H1 (cell line): ENCODE measurements around the gene BCL2L14. TPM values are rescaled to one million over a fixed set of nuclear protein-coding genes. Genes with fewer than 3 reads are reported as not detected.

Source experiments
- CTCF ChIA-PET: fragments of 300-600 bp; sonication (Branson Sonifier 250); formaldehyde crosslinking; loops from one replicate; lab custom pipeline; 2021; ENCODE audit not compliant: partially characterized antibody; lab: Charles Lee
- POLR2A ChIA-PET: fragments of 300-600 bp; sonication (Branson Sonifier 250); formaldehyde crosslinking; loops from one replicate; lab custom pipeline; 2021; ENCODE audit warnings: inconsistent platforms; ENCODE audit not compliant: partially characterized antibody; lab: Charles Lee
- DNase-seq, 2 experiments: peaks; one replicate each; pipeline versions ENCODE4 v3.0.0 to v3.0.0-alpha.2; 2010 to 2022; ENCODE audit warnings: low spot score in 2 of 2, low read depth in 1 of 2, mixed read lengths in 1 of 2
- FAIRE-seq: peaks from 2 replicates; lab custom pipeline; 2011; peaks lifted over from hg19 to GRCh38; lab: Jason Lieb, UNC
- H2AFZ ChIP-seq: 2 replicates; pipeline ENCODE4 v1.8.1; 2012; ENCODE audit warnings: low read length, inconsistent platforms
- H2AK5ac ChIP-seq: 2 replicates; pipeline ENCODE4 v1.6.1; 2013; ENCODE audit warnings: low read depth, low read length
- H2BK120ac ChIP-seq: replicated peaks from 2 replicates; pipeline ENCODE3; 2013; ENCODE audit warnings: low read depth, low read length, inconsistent platforms
- H2BK12ac ChIP-seq: 2 replicates; pipeline ENCODE4 v1.6.1; 2013; ENCODE audit warnings: low read depth, low read length
- H2BK15ac ChIP-seq: 2 replicates; pipeline ENCODE4 v1.6.1; 2013; ENCODE audit warnings: low read length
- H2BK20ac ChIP-seq: 2 replicates; pipeline ENCODE4 v1.6.1; 2013; ENCODE audit warnings: low read length
- H2BK5ac ChIP-seq: 2 replicates; pipeline ENCODE4 v1.6.1; 2013; ENCODE audit warnings: low read depth, low read length
- H3K14ac ChIP-seq: 2 replicates; pipeline ENCODE4 v1.6.1; 2013; ENCODE audit warnings: inconsistent platforms; ENCODE audit not compliant: insufficient read length
- H3K18ac ChIP-seq: 2 replicates; pipeline ENCODE4 v1.6.1; 2013; ENCODE audit warnings: low read length; ENCODE audit errors: extremely low read depth
- H3K23ac ChIP-seq: 2 replicates; pipeline ENCODE4 v1.6.1; 2013; ENCODE audit warnings: inconsistent platforms; ENCODE audit not compliant: insufficient read length
- H3K23me2 ChIP-seq: 2 replicates; pipeline ENCODE4 v1.6.1; 2013; ENCODE audit warnings: low read depth, low read length
- H3K27ac ChIP-seq: 2 replicates; pipeline ENCODE4 v1.6.1; 2011; ENCODE audit warnings: low read depth, low read length, inconsistent platforms
- H3K27me3 ChIP-seq, 4 experiments: replicated peaks in 1 of 4; 1 replicate in 1 of 4; 2 replicates in 3 of 4; pipeline versions ENCODE4 v1.6.1 to v1.8.1; 2011 to 2013; ENCODE audit warnings: low read length in 3 of 4, mild to moderate bottlenecking in 3 of 4, inconsistent platforms in 2 of 4, mixed read lengths in 2 of 4, moderate library complexity in 1 of 4; ENCODE audit not compliant: control insufficient read depth in 3 of 4, insufficient read depth in 3 of 4; ENCODE audit errors: extremely low read depth in 1 of 4
- H3K36me3 ChIP-seq, 4 experiments: 2 replicates each; pipeline versions ENCODE4 v1.6.1 to v1.8.1; 2011 to 2013; ENCODE audit warnings: mild to moderate bottlenecking in 4 of 4, low read length in 3 of 4, moderate library complexity in 2 of 4, control low read depth in 1 of 4, inconsistent platforms in 1 of 4; ENCODE audit not compliant: insufficient read depth in 4 of 4, control insufficient read depth in 2 of 4
- H3K4ac ChIP-seq: replicated peaks from 2 replicates; pipeline ENCODE3; 2013; ENCODE audit warnings: low read length, low read depth, mixed read lengths, inconsistent platforms; ENCODE audit not compliant: insufficient read length
- H3K4me1 ChIP-seq, 4 experiments: replicated peaks in 1 of 4; 1 replicate in 1 of 4; 2 replicates in 3 of 4; pipeline versions ENCODE4 v1.6.1 to v1.8.1; 2011 to 2013; ENCODE audit warnings: low read length in 3 of 4, inconsistent platforms in 2 of 4, mixed read lengths in 1 of 4; ENCODE audit not compliant: insufficient read depth in 4 of 4, control insufficient read depth in 3 of 4
- H3K4me2 ChIP-seq, 2 experiments: 2 replicates each; pipeline versions ENCODE4 v1.6.1 to v1.8.1; 2011 to 2013; ENCODE audit warnings: low read depth in 2 of 2, low read length in 2 of 2, control low read depth in 1 of 2, inconsistent platforms in 1 of 2, mild to moderate bottlenecking in 1 of 2; ENCODE audit not compliant: insufficient read depth in 1 of 2
- H3K4me3 ChIP-seq, 4 experiments: fragments of 200-600, 300-600 bp in 1 of 4; sonication (generic), shearing (Covaris generic), sonication (Bioruptor Twin) in 1 of 4; 2 replicates each; pipeline versions ENCODE4 v1.5.1 to v1.8.1; 2011 to 2016; ENCODE audit warnings: low read length in 4 of 4, low read depth in 3 of 4, control low read depth in 2 of 4, inconsistent platforms in 2 of 4, mild to moderate bottlenecking in 2 of 4, mixed read lengths in 1 of 4, moderate library complexity in 1 of 4; ENCODE audit not compliant: insufficient read depth in 2 of 4; ENCODE audit errors: extremely low read depth in 1 of 4
- H3K56ac ChIP-seq: replicated peaks from 2 replicates; pipeline ENCODE3; 2013; ENCODE audit warnings: low read depth, mild to moderate bottlenecking, mixed read lengths, low read length, inconsistent platforms; ENCODE audit not compliant: insufficient read length
- H3K79me1 ChIP-seq: 2 replicates; pipeline ENCODE4 v1.6.1; 2013; ENCODE audit warnings: low read depth, low read length, control low read depth
- H3K79me2 ChIP-seq, 2 experiments: 2 replicates each; pipeline versions ENCODE4 v1.6.1 to v1.8.1; 2012 to 2013; ENCODE audit warnings: low read length in 2 of 2, mild to moderate bottlenecking in 2 of 2, inconsistent platforms in 1 of 2; ENCODE audit not compliant: insufficient read depth in 2 of 2, control insufficient read depth in 1 of 2
- H3K9ac ChIP-seq, 4 experiments: replicated peaks in 1 of 4; 1 replicate in 1 of 4; 2 replicates in 3 of 4; pipeline versions ENCODE4 v1.6.1 to v1.8.1; 2011 to 2013; ENCODE audit warnings: low read depth in 3 of 4, low read length in 3 of 4, control low read depth in 2 of 4, mild to moderate bottlenecking in 2 of 4, moderate library complexity in 2 of 4, inconsistent platforms in 1 of 4; ENCODE audit errors: extremely low read depth in 1 of 4
- H3K9me3 ChIP-seq, 2 experiments: 2 replicates each; pipeline versions ENCODE4 v1.6.1 to v1.8.1; 2012 to 2013; ENCODE audit warnings: mild to moderate bottlenecking in 2 of 2, moderate library complexity in 2 of 2, control low read depth in 1 of 2, inconsistent platforms in 1 of 2, low read depth in 1 of 2, low read length in 1 of 2, mixed read lengths in 1 of 2; ENCODE audit not compliant: insufficient read depth in 2 of 2
- H4K20me1 ChIP-seq, 2 experiments: replicated peaks in 1 of 2; 2 replicates each; pipeline versions ENCODE3 to v1.8.1; 2011 to 2013; ENCODE audit warnings: inconsistent platforms in 2 of 2, low read length in 2 of 2, mild to moderate bottlenecking in 1 of 2; ENCODE audit not compliant: insufficient read depth in 2 of 2, control insufficient read depth in 1 of 2
- H4K5ac ChIP-seq: 2 replicates; pipeline ENCODE4 v1.6.1; 2013; ENCODE audit warnings: low read length, low read depth, mixed read lengths, inconsistent platforms; ENCODE audit not compliant: insufficient read length
- H4K8ac ChIP-seq: 2 replicates; pipeline ENCODE4 v1.8.0; 2013; ENCODE audit warnings: mild to moderate bottlenecking, moderate library complexity, low read length, inconsistent platforms; ENCODE audit not compliant: insufficient read depth; ENCODE audit errors: extremely low read depth
- H4K91ac ChIP-seq: replicated peaks from 2 replicates; pipeline ENCODE3; 2013; ENCODE audit warnings: low read length, mixed read lengths, inconsistent platforms; ENCODE audit not compliant: insufficient read length
- ATF2 ChIP-seq: IDR thresholded peaks from 2 replicates; pipeline ENCODE4 v1.6.1; 2012; ENCODE audit warnings: low read length, inconsistent platforms
- CHD2 ChIP-seq: IDR thresholded peaks from 2 replicates; pipeline ENCODE4 v1.6.1; 2012; ENCODE audit warnings: low read length, improper control_type of control experiment
- EZH2 ChIP-seq: fragments of 200-600 bp; sonication (generic); IDR thresholded peaks from 2 replicates; pipeline ENCODE4 v1.7.1; 2012; ENCODE audit warnings: low read depth, mild to moderate bottlenecking, moderate library complexity, low read length, inconsistent platforms; ENCODE audit not compliant: severe bottlenecking
- HDAC6 ChIP-seq: IDR thresholded peaks from one replicate; pipeline ENCODE4 v1.7.1; 2012; ENCODE audit warnings: low read depth, mild to moderate bottlenecking, inconsistent platforms, low read length, moderate library complexity
- KDM4A ChIP-seq: IDR thresholded peaks from one replicate; pipeline ENCODE4 v1.7.1; 2012; ENCODE audit warnings: low read depth, mild to moderate bottlenecking, moderate library complexity, low read length, inconsistent platforms; ENCODE audit not compliant: severe bottlenecking
- MAX ChIP-seq: IDR thresholded peaks from 2 replicates; pipeline ENCODE4 v1.6.1; 2012; ENCODE audit warnings: inconsistent platforms
- RNF2 ChIP-seq: fragments of 200-900, 300-1000 bp; sonication (generic); IDR thresholded peaks from 2 replicates; pipeline ENCODE4 v1.7.1; 2016; ENCODE audit warnings: borderline replicate concordance, low read depth, mild to moderate bottlenecking, antibody characterized with exemption, low read length; ENCODE audit not compliant: poor library complexity, severe bottlenecking; ENCODE audit errors: missing control alignments
- SIRT6 ChIP-seq: IDR thresholded peaks from one replicate; pipeline ENCODE4 v1.7.1; 2012; ENCODE audit warnings: low read length, inconsistent platforms
- SP2 ChIP-seq: IDR thresholded peaks from 2 replicates; pipeline ENCODE4 v1.6.1; 2012; ENCODE audit warnings: mild to moderate bottlenecking, low read length, inconsistent platforms
- SRF ChIP-seq: IDR thresholded peaks from 2 replicates; pipeline ENCODE4 v1.6.1; 2011; ENCODE audit warnings: mild to moderate bottlenecking, low read depth, low read length, moderate library complexity
- SUZ12 ChIP-seq: fragments of 200-600 bp; sonication (generic); IDR thresholded peaks from 2 replicates; pipeline ENCODE4 v1.6.1; 2012; ENCODE audit warnings: mild to moderate bottlenecking, inconsistent platforms, low read length, moderate library complexity, mixed read lengths
- WGBS, 2 experiments: shearing (Covaris generic) in 1 of 2; methylation state at CpG; one replicate each; pipeline versions ENCODE4 v1.1.6 to v1.1.7; 2013 to 2015; ENCODE audit warnings: low lambda C conversion rate in 2 of 2, mixed read lengths in 2 of 2, inconsistent platforms in 1 of 2, low coverage in 1 of 2, missing lambda C conversion rate in 1 of 2; ENCODE audit not compliant: insufficient replicate concordance in 2 of 2, insufficient coverage in 1 of 2, insufficient read length in 1 of 2; ENCODE audit errors: extremely low coverage in 1 of 2, missing lambda C conversion rate in 1 of 2; 5-methylcytosine and 5-hydroxymethylcytosine counted together
- polyA plus RNA-seq, 7 experiments: library from polyadenylated mRNA; depleted of rRNA in 3 of 7; stranded (reverse) in 5 of 7; unstranded in 2 of 7; fragments of >200 nt in 5 of 7; fragments of 200-250 nt in 2 of 7; gene quantifications; 1 replicate in 5 of 7; 2 replicates in 1 of 7; 4 replicates in 1 of 7; pipeline versions ENCODE4 v1.2.1 to v1.2.3, GENCODE V29; 2011 to 2013; ENCODE audit warnings: missing spikeins in 2 of 7, mixed read lengths in 2 of 7
- total RNA-seq: library from RNA; stranded (reverse); fragmentation: NEBNext Ultra II Directional; extraction: Animal tissue kit (Norgen Biotek cat#: 25700); gene quantifications from 2 replicates; pipeline ENCODE4 v1.2.1, GENCODE V29; 2021

The BCL2L14 gene
- total and polyA plus RNA-seq, 2 of the 8 experiments (the other 6 are each of a cell fraction or from before 2014, with no cell fraction given), result 0.80 to 2.4 TPM

GRCh38 chr12:12147111-12147510, 76.4 kb downstream of the BCL2L14 start:
- Histone ChIP-seq H3K79me1 (no peaks in the 10 kb centered on the region), H3K14ac (no peak overlapping the region), H2BK20ac (no peak overlapping the region), H2BK15ac (no peak overlapping the region), H4K8ac (no peak overlapping the region), H3K79me2 (no peaks in the 10 kb centered on the region), H4K20me1 (no peaks in the 10 kb centered on the region), H3K4me2 (no peak overlapping the region), H3K18ac (no peak overlapping the region), H3K4me3 (no peak overlapping the region), H4K91ac (no peak overlapping the region), H3K23ac (no peak overlapping the region), H3K27me3 (no peaks in the 10 kb centered on the region), H2AK5ac (no peak overlapping the region), H2BK12ac (no peak overlapping the region), H2BK5ac (no peak overlapping the region), H3K4ac (no peak overlapping the region), H3K36me3 (peaks cover 2 to 41% (median 19%) of the 10 kb centered on the region in 4 experiments; a peak in 7 of 8 replicates), H3K9me3 (no peaks in the 10 kb centered on the region), H3K23me2 (no peaks in the 10 kb centered on the region), H2BK120ac (no peak overlapping the region), H2AFZ (no peak overlapping the region), H4K5ac (no peak overlapping the region), H3K27ac (no peak overlapping the region), H3K4me1 (no peaks in the 10 kb centered on the region), H3K56ac (no peak overlapping the region), H3K9ac (no peak overlapping the region)
- ChIA-PET CTCF (interaction anchor here (0.6 kb wide), 1 partner anchor 76 kb away, joined by 4 read pairs; no protein-coding TSS in a partner anchor), POLR2A (no interaction called here)
- 96% methylated on average over 6 of the region's 6 CpGs; no CpG with 5 or more reads in 1 of the 2 experiments for WGBS, 2 experiments
- DNase-seq (no peak), FAIRE-seq (no peak)
- TF ChIP-seq SP2, result no peak
- no peak for TF ChIP-seq SUZ12
- no peak for TF ChIP-seq KDM4A
- no peak for TF ChIP-seq SRF
- no peak for TF ChIP-seq MAX
- TF ChIP-seq CHD2, result no peak
- TF ChIP-seq ATF2, result no peak
- no peak for TF ChIP-seq EZH2
- no peak for TF ChIP-seq SIRT6
- TF ChIP-seq RNF2, result no peak
- no peak for TF ChIP-seq HDAC6
